ENCODE data around the gene EHBP1L1. TPM values are rescaled to one million over a fixed set of nuclear protein-coding genes. Genes with fewer than 3 reads are reported as not detected.

The EHBP1L1 gene
- total RNA-seq, 2 donors from 2014 or later = 6.2 to 9.8 TPM

DNA sequence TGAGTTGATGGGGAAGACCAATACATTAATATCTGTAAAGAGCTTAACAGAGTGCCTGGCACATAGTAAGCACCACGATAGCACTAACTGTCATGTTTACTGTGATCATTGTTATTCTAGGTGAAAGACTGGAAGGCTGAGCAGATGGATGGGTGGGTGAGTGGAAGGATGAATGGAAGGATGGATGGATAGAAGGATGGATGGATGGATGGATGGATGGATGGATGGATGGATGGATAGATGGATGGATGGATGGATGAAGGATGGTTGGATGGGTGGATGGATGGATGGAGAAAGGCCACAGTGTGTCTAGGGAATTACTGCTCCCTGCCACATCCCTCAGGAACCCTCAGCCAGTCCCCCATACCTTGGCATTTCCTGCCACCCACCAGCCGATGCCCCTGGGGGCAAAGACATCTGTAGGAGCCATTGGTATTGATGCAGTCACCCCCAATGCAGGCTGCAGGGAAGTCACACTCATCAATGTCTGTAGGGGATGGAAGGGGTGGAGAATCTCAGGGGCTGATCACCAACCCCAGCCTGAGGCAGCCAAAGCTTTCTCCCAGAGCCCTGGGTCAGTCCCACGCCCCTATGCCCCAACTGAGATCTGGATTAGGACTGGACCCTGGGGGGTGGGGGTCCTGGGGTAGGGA, 33.0 kb upstream of the EHBP1L1 start:
- H3K36me3 ChIP-seq (ENCODE audit: control insufficient read depth, insufficient read depth, low read length) = peaks cover 7% of the 10 kb centered on the region
- Mint-ChIP-seq H3K27ac (no peak overlapping the region), H3K4me3 (no peak overlapping the region), H3K27me3 (ENCODE audit: insufficient read depth) (peaks cover 88% of the 10 kb centered on the region), H3K9me3 (no peaks in the 10 kb centered on the region), H3K4me1 (peaks cover 3% of the 10 kb centered on the region), H3K36me3 (ENCODE audit: low read depth) (peaks cover 7% of the 10 kb centered on the region)
- peaks cover 83% of the 10 kb centered on the region for H3K27me3 ChIP-seq (ENCODE audit: control insufficient read depth, insufficient read depth, low read length, poor library complexity, severe bottlenecking)
- no peak overlapping the region for H3K27ac ChIP-seq (ENCODE audit: low read depth, low read length)
- no peak overlapping the region for H3K4me3 ChIP-seq (ENCODE audit: low read length)
- DNase-seq = no peak
- no peaks in the 10 kb centered on the region for H3K9me3 ChIP-seq (ENCODE audit: control insufficient read depth, low read length)
- TF ChIP-seq, protein P1, sequence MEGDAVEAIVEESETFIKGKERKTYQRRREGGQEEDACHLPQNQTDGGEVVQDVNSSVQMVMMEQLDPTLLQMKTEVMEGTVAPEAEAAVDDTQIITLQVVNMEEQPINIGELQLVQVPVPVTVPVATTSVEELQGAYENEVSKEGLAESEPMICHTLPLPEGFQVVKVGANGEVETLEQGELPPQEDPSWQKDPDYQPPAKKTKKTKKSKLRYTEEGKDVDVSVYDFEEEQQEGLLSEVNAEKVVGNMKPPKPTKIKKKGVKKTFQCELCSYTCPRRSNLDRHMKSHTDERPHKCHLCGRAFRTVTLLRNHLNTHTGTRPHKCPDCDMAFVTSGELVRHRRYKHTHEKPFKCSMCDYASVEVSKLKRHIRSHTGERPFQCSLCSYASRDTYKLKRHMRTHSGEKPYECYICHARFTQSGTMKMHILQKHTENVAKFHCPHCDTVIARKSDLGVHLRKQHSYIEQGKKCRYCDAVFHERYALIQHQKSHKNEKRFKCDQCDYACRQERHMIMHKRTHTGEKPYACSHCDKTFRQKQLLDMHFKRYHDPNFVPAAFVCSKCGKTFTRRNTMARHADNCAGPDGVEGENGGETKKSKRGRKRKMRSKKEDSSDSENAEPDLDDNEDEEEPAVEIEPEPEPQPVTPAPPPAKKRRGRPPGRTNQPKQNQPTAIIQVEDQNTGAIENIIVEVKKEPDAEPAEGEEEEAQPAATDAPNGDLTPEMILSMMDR (conservative IDR thresholded peaks at IDR 0.05) = no peak
- WGBS, 2 experiments (ENCODE audit: insufficient coverage in 1 of 2, insufficient read length in 1 of 2) = 63 to 85% methylated on average over 1 to 3 of the region's 3 CpGs
- H3K4me1 ChIP-seq (ENCODE audit: control insufficient read depth, insufficient read depth, low read length) = no peaks in the 10 kb centered on the region
- H3K9ac ChIP-seq (ENCODE audit: extremely low read depth, low read length, poor library complexity, severe bottlenecking) = no peak overlapping the region

DNA sequence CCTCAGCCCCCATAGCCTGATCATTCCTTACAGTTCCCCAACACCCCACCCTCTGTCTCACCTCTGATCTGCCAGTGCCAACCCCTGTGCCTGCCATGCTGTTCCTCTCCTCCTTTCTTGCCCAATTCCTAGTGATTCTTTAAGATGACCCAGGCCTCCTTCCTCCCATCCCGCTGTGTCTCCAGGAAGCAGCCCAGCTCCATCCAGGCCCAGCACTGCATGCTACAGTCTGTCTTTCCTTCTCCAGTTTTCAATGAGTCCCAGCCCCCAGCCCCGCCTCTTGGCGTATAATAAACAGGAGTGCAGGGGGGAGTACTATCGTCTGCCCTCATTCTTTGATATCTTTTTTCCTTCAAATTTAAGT, 30.0 kb upstream of the EHBP1L1 start:
- Histone ChIP-seq H3K4me3 (ENCODE audit: low read length) (peak overlapping the region; percentile 67), H3K9ac (ENCODE audit: extremely low read depth, low read length, poor library complexity, severe bottlenecking) (no peak overlapping the region), H3K36me3 (ENCODE audit: control insufficient read depth, insufficient read depth, low read length) (no peaks in the 10 kb centered on the region), H3K27ac (ENCODE audit: low read depth, low read length) (no peak overlapping the region), H3K9me3 (ENCODE audit: control insufficient read depth, low read length) (no peaks in the 10 kb centered on the region), H3K27me3 (ENCODE audit: control insufficient read depth, insufficient read depth, low read length, poor library complexity, severe bottlenecking) (peaks cover 67% of the 10 kb centered on the region), H3K4me1 (ENCODE audit: control insufficient read depth, insufficient read depth, low read length) (no peaks in the 10 kb centered on the region)
- Mint-ChIP-seq H3K36me3 (ENCODE audit: low read depth) (no peaks in the 10 kb centered on the region), H3K4me3 (peak overlapping the region; percentile 37), H3K27ac (no peak overlapping the region), H3K9me3 (no peaks in the 10 kb centered on the region), H3K27me3 (ENCODE audit: insufficient read depth) (peaks cover 88% of the 10 kb centered on the region), H3K4me1 (peaks cover 5% of the 10 kb centered on the region)
- WGBS, 2 experiments (ENCODE audit: insufficient coverage in 1 of 2, insufficient read length in 1 of 2) = 51 to 65% methylated on average over 3 to 4 of the region's 4 CpGs
- DNase-seq = no peak
- TF ChIP-seq, protein P1 (conservative IDR thresholded peaks at IDR 0.05) = no peak

DNA sequence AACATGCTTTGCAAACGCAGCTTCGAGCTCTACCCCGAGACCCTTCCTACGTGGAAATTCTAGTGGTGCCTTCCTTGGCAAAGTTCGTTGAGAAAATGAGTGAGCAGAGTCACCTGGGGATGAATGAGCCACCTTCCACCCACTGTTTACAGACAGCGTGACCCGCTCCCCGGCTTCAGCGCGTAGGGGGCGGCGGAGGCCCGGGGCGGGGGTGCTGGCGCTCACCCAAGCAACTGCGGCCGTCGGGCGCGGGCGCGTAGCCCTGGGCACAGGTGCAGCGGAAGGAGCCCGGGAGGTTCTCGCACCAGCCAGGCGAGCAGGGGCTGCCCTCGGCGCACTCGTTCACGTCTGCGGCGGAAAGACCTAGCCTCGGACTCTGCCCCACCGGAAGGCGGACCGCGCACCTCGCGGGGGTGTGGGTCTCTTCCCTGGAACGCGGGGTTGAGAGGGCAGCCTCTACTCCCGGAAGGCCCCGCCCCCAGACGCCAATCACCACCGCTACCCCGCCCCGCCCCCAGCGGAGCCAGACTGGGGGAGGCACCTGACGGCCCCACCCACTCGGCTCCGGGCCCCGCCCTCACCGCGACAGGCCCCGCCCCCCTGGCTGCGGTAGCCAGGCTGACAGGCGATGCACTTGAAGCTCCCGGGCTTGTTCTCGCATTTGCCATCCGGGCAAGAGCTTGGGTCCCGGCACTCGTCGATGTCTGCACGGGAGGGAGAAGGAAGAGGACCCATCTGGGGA, 29.5 kb upstream of the EHBP1L1 start:
- no peaks in the 10 kb centered on the region for H3K36me3 ChIP-seq (ENCODE audit: control insufficient read depth, insufficient read depth, low read length)
- no peaks in the 10 kb centered on the region for H3K9me3 Mint-ChIP-seq
- H3K27ac ChIP-seq (ENCODE audit: low read depth, low read length) = no peak overlapping the region
- peaks cover 89% of the 10 kb centered on the region for H3K27me3 Mint-ChIP-seq (ENCODE audit: insufficient read depth)
- TF ChIP-seq, protein P1 (conservative IDR thresholded peaks at IDR 0.05) = no peak
- peaks cover 62% of the 10 kb centered on the region for H3K27me3 ChIP-seq (ENCODE audit: control insufficient read depth, insufficient read depth, low read length, poor library complexity, severe bottlenecking)
- H3K4me1 Mint-ChIP-seq = peaks cover 11% of the 10 kb centered on the region
- peak overlapping the region; percentile 67 for H3K4me3 ChIP-seq (ENCODE audit: low read length)
- 6 to 12% methylated on average over 22 to 63 of the region's 64 CpGs for WGBS, 2 experiments (ENCODE audit: insufficient coverage in 1 of 2, insufficient read length in 1 of 2)
- no peaks in the 10 kb centered on the region for H3K9me3 ChIP-seq (ENCODE audit: control insufficient read depth, low read length)
- no peaks in the 10 kb centered on the region for H3K36me3 Mint-ChIP-seq (ENCODE audit: low read depth)
- H3K4me1 ChIP-seq (ENCODE audit: control insufficient read depth, insufficient read depth, low read length) = no peaks in the 10 kb centered on the region
- H3K9ac ChIP-seq (ENCODE audit: extremely low read depth, low read length, poor library complexity, severe bottlenecking) = no peak overlapping the region
- H3K27ac Mint-ChIP-seq = no peak overlapping the region
- H3K4me3 Mint-ChIP-seq = peak overlapping the region; percentile 37
- DNase-seq = peak; percentile 99
